H54 (cell line): Measurements from ENCODE around the gene DSG4.

Source experiments
- DNase-seq: peaks from one replicate; pipeline ENCODE4 v3.0.0; 2011; ENCODE audit warnings: low spot score, mixed read lengths; ENCODE audit not compliant: insufficient read length
- FAIRE-seq: peaks from 3 replicates; lab custom pipeline; 2011; peaks lifted over from hg19 to GRCh38; lab: Jason Lieb, UNC
- POLR2A ChIP-seq: IDR thresholded peaks from 2 replicates; pipeline ENCODE4 v1.6.1; 2011; ENCODE audit warnings: low read depth, mild to moderate bottlenecking, low read length

DSG4 gene

GRCh38 chr18:31420032-31420431 is 43.5 kb downstream of the DSG4 start:
- no peak for TF ChIP-seq POLR2A
- DNase-seq (no peak), FAIRE-seq (no peak)

GRCh38 chr18:31420524-31420923 is 43.9 kb downstream of the DSG4 start:
- DNase-seq: no peak
- TF ChIP-seq POLR2A: no peak
- FAIRE-seq: no peak

GRCh38 chr18:31424383-31424988 is 47.9 kb downstream of the DSG4 start:
- DNase-seq (peak; percentile 4), FAIRE-seq (peak; percentile 79)
- TF ChIP-seq POLR2A: no peak

- DNase-seq: no peak
- no peak for TF ChIP-seq POLR2A
- FAIRE-seq: no peak
Observed at GRCh38 chr18:31426021-31426420, 49.4 kb downstream of the DSG4 start.

- FAIRE-seq (no peak), DNase-seq (no peak)
- TF ChIP-seq POLR2A: no peak
Observed at GRCh38 chr18:31426871-31427406, 50.4 kb downstream of the DSG4 start.

- no peak for DNase-seq
- no peak for FAIRE-seq
- TF ChIP-seq POLR2A: no peak
Observed at GRCh38 chr18:31428211-31428610, 51.6 kb downstream of the DSG4 start.

- no peak for FAIRE-seq
- DNase-seq: peak; percentile 8
- no peak for TF ChIP-seq POLR2A
Observed at GRCh38 chr18:31429623-31430022, 53.0 kb downstream of the DSG4 start.

- DNase-seq (no peak), FAIRE-seq (no peak)
- TF ChIP-seq POLR2A: no peak
Observed at GRCh38 chr18:31430072-31430471, 53.5 kb downstream of the DSG4 start.

GRCh38 chr18:31430554-31430953 is 54.0 kb downstream of the DSG4 start:
- FAIRE-seq (no peak), DNase-seq (no peak)
- no peak for TF ChIP-seq POLR2A

- no peak for TF ChIP-seq POLR2A
- no peak for DNase-seq
- FAIRE-seq: no peak
Observed at GRCh38 chr18:31432316-31432715, 55.7 kb downstream of the DSG4 start.

- DNase-seq (no peak), FAIRE-seq (no peak)
- TF ChIP-seq POLR2A: no peak
Observed at GRCh38 chr18:31436825-31437224, 60.2 kb downstream of the DSG4 start.

GRCh38 chr18:31438402-31438801 is 61.8 kb downstream of the DSG4 start:
- no peak for FAIRE-seq
- DNase-seq: no peak

GRCh38 chr18:31439807-31440325 is 63.3 kb downstream of the DSG4 start:
- DNase-seq (no peak), FAIRE-seq (no peak)
- TF ChIP-seq POLR2A: no peak

More at GRCh38 chr18:31438402-31438801, 61.8 kb downstream of the DSG4 start:
- no peak for TF ChIP-seq POLR2A

GRCh38 chr18:31440787-31441186 is 64.2 kb downstream of the DSG4 start:
- TF ChIP-seq POLR2A: no peak
- DNase-seq (no peak), FAIRE-seq (no peak)

GRCh38 chr18:31441493-31441892 is 64.9 kb downstream of the DSG4 start:
- TF ChIP-seq POLR2A: no peak
- DNase-seq: no peak
- no peak for FAIRE-seq
